Measurements from ENCODE around the gene LEFTY1.
"Not testable (repeated sequence)": the region's sequence is repeated elsewhere in the genome, so short reads cannot be mapped to it uniquely, and the experiment has no call there.

Gene LEFTY1

GRCh38 chr1:225887554-225888288 lies 1.2 kb downstream of the LEFTY1 start:
- not testable (repeated sequence) for DNase-seq (ENCODE audit: low read depth)

- no peak for DNase-seq (ENCODE audit: low read depth)
Measured at GRCh38 chr1:225887030-225887314, 2.0 kb downstream of the LEFTY1 start.

GRCh38 chr1:225886159-225887029 lies 2.6 kb downstream of the LEFTY1 start:
- DNase-seq (ENCODE audit: low read depth): no peak

GRCh38 chr1:225885336-225885735 lies 3.6 kb downstream of the LEFTY1 start:
- no peak for DNase-seq (ENCODE audit: low read depth)

- no peak for DNase-seq (ENCODE audit: low read depth)
Measured at GRCh38 chr1:225883616-225884265, 5.2 kb downstream of the LEFTY1 start.

GRCh38 chr1:225882694-225883615 lies 6.0 kb downstream of the LEFTY1 start:
- peak; percentile 26 for DNase-seq (ENCODE audit: low read depth)

- DNase-seq (ENCODE audit: low read depth): peak; percentile 78
Measured at GRCh38 chr1:225881959-225882693, 6.8 kb downstream of the LEFTY1 start, which contains the start of gene TMEM63A. Gene TMEM63A (minus strand): TSS chr1:225882380. CDS start chr1:225877580, 4,800 bp downstream.

- DNase-seq (ENCODE audit: low read depth): peak; percentile 23
Measured at GRCh38 chr1:225881081-225881958, 7.6 kb downstream of the LEFTY1 start.

GRCh38 chr1:225880636-225881035 lies 8.3 kb downstream of the LEFTY1 start:
- DNase-seq (ENCODE audit: low read depth): no peak

GRCh38 chr1:225880222-225880588 lies 8.7 kb downstream of the LEFTY1 start:
- DNase-seq (ENCODE audit: low read depth): no peak

GRCh38 chr1:225879521-225880221 lies 9.3 kb downstream of the LEFTY1 start:
- DNase-seq (ENCODE audit: low read depth): no peak

- no peak for DNase-seq (ENCODE audit: low read depth)
Measured at GRCh38 chr1:225878282-225878681, 10.7 kb downstream of the LEFTY1 start.

- no peak for DNase-seq (ENCODE audit: low read depth)
Measured at GRCh38 chr1:225877580-225877979, 11.4 kb downstream of the LEFTY1 start.

GRCh38 chr1:225876900-225877510 lies 11.9 kb downstream of the LEFTY1 start:
- no peak for DNase-seq (ENCODE audit: low read depth)

GRCh38 chr1:225875044-225875815 lies 13.7 kb downstream of the LEFTY1 start:
- no peak for DNase-seq (ENCODE audit: low read depth)

GRCh38 chr1:225874431-225874830 lies 14.5 kb downstream of the LEFTY1 start:
- DNase-seq (ENCODE audit: low read depth): no peak

GRCh38 chr1:225873281-225873850 lies 15.6 kb downstream of the LEFTY1 start:
- no peak for DNase-seq (ENCODE audit: low read depth)

GRCh38 chr1:225872075-225872430 lies 16.9 kb downstream of the LEFTY1 start:
- no peak for DNase-seq (ENCODE audit: low read depth)
